Skeletal muscle satellite cell (primary cell): Measurements from ENCODE around the gene BACH2. TPM values are rescaled to one million over a fixed set of nuclear protein-coding genes. Genes with fewer than 3 reads are reported as not detected.

Experiments
- H3K27me3 ChIP-seq: 2 replicates; pipeline ENCODE4 v1.7.0; 2013; ENCODE audit warnings: low read length; ENCODE audit not compliant: control insufficient read depth, insufficient read depth
- H3K36me3 ChIP-seq: 2 replicates; pipeline ENCODE4 v1.7.0; 2013; ENCODE audit warnings: mild to moderate bottlenecking, control low read depth, low read length; ENCODE audit not compliant: insufficient read depth
- H3K4me1 ChIP-seq: 2 replicates; pipeline ENCODE4 v1.7.0; 2013; ENCODE audit warnings: low read length; ENCODE audit not compliant: control insufficient read depth, insufficient read depth
- H3K4me2 ChIP-seq: 2 replicates; pipeline ENCODE4 v1.7.0; 2013; ENCODE audit warnings: mild to moderate bottlenecking, low read length
- H3K4me3 ChIP-seq: 2 replicates; pipeline ENCODE4 v1.7.0; 2013; ENCODE audit warnings: low read length
- H3K9ac ChIP-seq: 2 replicates; pipeline ENCODE4 v1.7.0; 2013; ENCODE audit warnings: mild to moderate bottlenecking, low read depth, low read length, moderate library complexity
- H3K9me3 ChIP-seq: replicated peaks from 2 replicates; pipeline ENCODE4 v1.7.0; 2013; ENCODE audit warnings: mild to moderate bottlenecking, control low read depth, low read length
- small RNA-seq: library from RNA; depleted of rRNA; stranded (forward); fragments of <200 nt; gene quantifications from one replicate; pipeline ENCODE3, GENCODE V24; 2012

BACH2 gene

GRCh38 chr6:89888138-89888514 is 408.5 kb downstream of the BACH2 start:
- no peak overlapping the region for H3K4me3 ChIP-seq
- no peaks in the 10 kb centered on the region for H3K9me3 ChIP-seq
- no peaks in the 10 kb centered on the region for H3K36me3 ChIP-seq
- peaks cover 25% of the 10 kb centered on the region for H3K27me3 ChIP-seq
- no peak overlapping the region for H3K4me2 ChIP-seq
- no peaks in the 10 kb centered on the region for H3K4me1 ChIP-seq
- H3K9ac ChIP-seq, result no peak overlapping the region

- H3K4me3 ChIP-seq, result no peak overlapping the region
- no peak overlapping the region for H3K9ac ChIP-seq
- H3K36me3 ChIP-seq, result no peaks in the 10 kb centered on the region
- no peaks in the 10 kb centered on the region for H3K9me3 ChIP-seq
- no peaks in the 10 kb centered on the region for H3K4me1 ChIP-seq
- peaks cover 25% of the 10 kb centered on the region for H3K27me3 ChIP-seq
- peak overlapping the region; percentile 56 for H3K4me2 ChIP-seq
These were observed 409.0 kb downstream of the BACH2 start for GRCh38 chr6:89887452-89888137.

GRCh38 chr6:89886378-89887120 is 410.1 kb downstream of the BACH2 start:
- Histone ChIP-seq H3K4me3 (no peak overlapping the region), H3K36me3 (no peaks in the 10 kb centered on the region), H3K9me3 (no peaks in the 10 kb centered on the region), H3K4me2 (no peak overlapping the region), H3K9ac (no peak overlapping the region), H3K27me3 (peaks cover 25% of the 10 kb centered on the region), H3K4me1 (no peaks in the 10 kb centered on the region)

Small RNAs within 50 kb of the gene (small RNA-seq; reads per million reads assigned to genes)
- not detected for gene MIR4464
- gene RF00019, result not detected
- not detected for gene RN7SKP110
